HG03521 (cell line): ENCODE results near the gene OR2A1.
A peak's percentile ranks its signal among the peaks of the same experiment; 100 is the strongest.
"Not testable (repeated sequence)": the region's sequence is repeated elsewhere in the genome, so short reads cannot be mapped to it uniquely, and the experiment has no call there.

Experiments
- ATAC-seq: cut with Tn5 transposase; IDR thresholded peaks from one replicate; pipeline ENCODE4 v1.9.1; 2021; ENCODE audit warnings: mild to moderate bottlenecking, moderate library complexity; ENCODE audit not compliant: unreplicated experiment

The OR2A1 gene

GRCh38 chr7:144323359-144323758 lies 11.1 kb downstream of the OR2A1 start:
- not testable (repeated sequence) for ATAC-seq

GRCh38 chr7:144325868-144326267 lies 13.6 kb downstream of the OR2A1 start:
- ATAC-seq = not testable (repeated sequence)

- ATAC-seq = not testable (repeated sequence)
These were observed 17.8 kb downstream of the OR2A1 start for GRCh38 chr7:144330044-144330443.

GRCh38 chr7:144331221-144331995 lies 19.2 kb downstream of the OR2A1 start:
- peak; percentile 38 for ATAC-seq

GRCh38 chr7:144331996-144332288 lies 19.7 kb downstream of the OR2A1 start:
- not testable (repeated sequence) for ATAC-seq

GRCh38 chr7:144348625-144349024 lies 36.4 kb downstream of the OR2A1 start:
- ATAC-seq = not testable (repeated sequence)

GRCh38 chr7:144351667-144352066 lies 39.4 kb downstream of the OR2A1 start:
- ATAC-seq = not testable (repeated sequence)

GRCh38 chr7:144355176-144355822 lies 43.1 kb downstream of the OR2A1 start, which contains the start of gene ARHGEF5:
ARHGEF5 (plus strand) TSS chr7:144355402; CDS start chr7:144362670, 7,268 bp downstream.
- peak; percentile 77 for ATAC-seq

- not testable (repeated sequence) for ATAC-seq
These were observed 44.0 kb downstream of the OR2A1 start for GRCh38 chr7:144356185-144356584.

- ATAC-seq = not testable (repeated sequence)
These were observed 44.6 kb downstream of the OR2A1 start for GRCh38 chr7:144356860-144357259.

- not testable (repeated sequence) for ATAC-seq
These were observed 49.8 kb downstream of the OR2A1 start for GRCh38 chr7:144362061-144362460.

- not testable (repeated sequence) for ATAC-seq
These were observed 53.3 kb downstream of the OR2A1 start for GRCh38 chr7:144365523-144365922.

GRCh38 chr7:144367250-144367649 lies 55.0 kb downstream of the OR2A1 start:
- ATAC-seq = not testable (repeated sequence)

- ATAC-seq = peak; percentile 44
These were observed 57.0 kb downstream of the OR2A1 start for GRCh38 chr7:144369221-144369620.
